GM12873 (cell line): Measurements from ENCODE around the gene TMEM132D.

ENCODE experiments used
- CTCF ChIP-seq: IDR thresholded peaks from 2 replicates; pipeline ENCODE4 v1.5.1; 2012; ENCODE audit warnings: low read depth, mild to moderate bottlenecking, moderate library complexity, low read length, control low read depth; ENCODE audit not compliant: insufficient read depth; ENCODE audit errors: missing control alignments

Gene TMEM132D

GRCh38 chr12:129034558-129035289 is 869.1 kb downstream of the TMEM132D start:
- TF ChIP-seq CTCF = no peak

DNA sequence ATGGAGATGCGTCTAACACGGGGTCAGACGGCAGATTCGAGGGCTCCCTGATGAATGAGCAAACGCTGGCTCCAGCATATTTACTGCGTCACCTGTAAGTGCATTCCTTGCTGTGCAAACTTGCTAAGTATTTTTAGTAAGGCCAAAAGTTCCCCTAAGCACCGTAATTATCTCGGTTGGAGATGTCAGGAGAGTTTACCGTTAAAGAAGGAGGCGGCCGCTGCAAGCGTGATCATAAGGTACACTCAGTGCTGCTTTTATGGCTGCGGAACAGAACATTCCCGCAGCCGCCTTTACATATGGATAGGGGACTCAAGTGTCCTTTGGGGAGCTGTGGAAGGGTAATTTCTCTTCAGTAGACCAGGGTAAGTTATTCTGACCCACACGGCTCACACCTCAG is 875.0 kb downstream of the TMEM132D start:
- TF ChIP-seq CTCF = no peak

GRCh38 chr12:129025055-129025454 is 878.8 kb downstream of the TMEM132D start:
- TF ChIP-seq CTCF = no peak
